ENCODE results near the gene RAC3.

RAC3 gene

DNA sequence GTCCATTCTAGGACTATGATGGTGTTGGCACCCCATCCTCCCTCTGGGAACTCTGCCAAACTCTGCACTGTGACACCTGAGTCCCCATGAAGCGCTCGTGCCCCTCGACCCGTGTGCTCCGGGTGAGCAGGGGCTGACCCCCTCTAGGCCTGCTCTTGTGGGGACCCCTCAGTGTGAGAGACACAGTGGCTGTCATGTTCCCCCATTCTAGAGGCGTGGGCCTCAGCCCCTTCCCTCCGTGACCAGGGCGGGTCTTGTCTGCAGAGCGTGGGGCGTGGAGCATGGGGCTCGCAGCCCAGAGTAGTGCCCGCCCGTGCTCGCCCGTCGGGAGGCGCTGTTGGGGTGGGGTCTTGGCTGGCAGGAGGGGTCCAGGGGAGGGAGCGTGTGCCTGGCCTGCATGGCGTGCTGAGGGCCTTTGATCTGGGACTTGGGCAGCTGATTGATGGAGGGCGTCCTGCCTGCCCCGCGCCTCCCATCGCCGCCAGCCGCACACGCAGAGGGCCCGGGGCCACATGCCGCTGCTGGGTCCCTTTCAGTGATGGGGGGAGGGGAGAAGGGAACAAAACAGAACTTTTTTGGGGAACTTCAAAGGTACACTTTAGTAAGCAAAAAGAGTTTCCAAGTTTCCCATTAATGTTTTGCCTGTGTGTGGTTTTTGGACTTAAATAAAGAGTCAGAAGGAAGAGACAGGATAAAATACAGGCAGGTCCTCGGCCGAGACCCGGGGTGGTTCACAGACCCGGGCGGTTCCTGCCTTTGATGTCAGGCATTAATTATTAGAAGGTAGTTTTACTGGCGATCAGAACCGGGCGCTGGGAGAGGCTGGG is 31.3 kb upstream of the RAC3 start:
- DNase-seq = no peak

DNA sequence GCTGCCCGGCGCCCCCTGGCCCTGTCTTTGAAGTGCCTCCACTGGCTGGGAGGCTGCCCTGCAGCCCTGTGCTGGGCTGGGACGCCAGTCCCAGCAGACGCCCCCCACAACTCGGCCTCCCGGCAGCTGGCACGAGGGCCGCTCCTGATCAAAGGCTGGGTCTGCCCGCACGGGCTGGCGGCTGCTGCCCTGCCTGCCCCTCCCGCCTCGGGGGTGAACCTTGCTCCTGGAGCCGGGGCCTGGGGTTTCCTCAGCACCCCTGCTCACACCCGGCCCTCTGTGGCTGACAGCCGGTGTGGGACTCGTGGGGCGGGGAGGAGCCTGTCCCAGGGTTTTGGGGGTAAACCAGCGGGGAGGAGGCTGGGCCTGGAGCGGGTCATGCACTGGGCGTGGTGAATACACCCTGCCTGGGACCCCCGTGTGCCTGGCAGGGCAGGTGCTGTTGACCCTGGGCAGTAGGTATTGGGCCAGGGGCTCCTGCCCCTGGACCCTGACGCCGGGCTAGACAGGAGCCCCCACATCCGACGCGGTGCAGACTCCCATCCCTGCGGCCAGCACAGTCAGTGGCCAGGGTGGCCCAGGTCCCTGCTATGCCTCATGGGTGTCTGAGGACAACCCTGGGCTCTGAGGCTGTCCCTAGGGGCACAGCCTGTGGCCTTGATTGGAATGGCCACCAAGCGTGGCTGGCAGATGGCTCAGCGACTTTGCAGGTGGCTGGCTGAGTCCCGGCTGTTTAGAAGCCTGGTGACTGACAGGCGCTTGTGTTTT is 30.5 kb upstream of the RAC3 start:
- DNase-seq = no peak

DNA sequence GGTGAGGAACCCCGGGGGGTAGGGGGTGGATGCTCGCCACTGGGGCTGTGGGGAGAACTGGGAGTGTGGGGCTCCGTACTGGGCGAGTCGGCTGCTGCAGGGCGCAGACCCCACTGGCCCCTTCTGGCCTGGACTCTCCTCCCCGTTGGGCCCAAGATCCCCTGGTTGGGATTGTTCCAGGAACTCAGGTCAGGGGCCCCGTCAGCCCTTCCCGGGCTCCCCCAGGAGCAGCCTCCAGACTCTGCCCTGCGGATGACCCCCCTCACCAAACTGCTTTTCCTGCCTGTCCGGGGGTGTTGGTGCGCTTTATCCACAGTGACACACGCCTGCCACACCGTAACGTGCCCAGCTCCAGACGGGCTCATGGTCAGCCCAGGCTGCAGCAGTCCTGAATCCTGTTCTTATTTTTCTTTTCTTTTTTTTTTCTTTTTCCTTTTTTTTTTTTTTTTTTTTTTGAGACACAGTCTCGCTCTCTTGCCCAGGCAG is 29.9 kb upstream of the RAC3 start:
- no peak for DNase-seq

DNA sequence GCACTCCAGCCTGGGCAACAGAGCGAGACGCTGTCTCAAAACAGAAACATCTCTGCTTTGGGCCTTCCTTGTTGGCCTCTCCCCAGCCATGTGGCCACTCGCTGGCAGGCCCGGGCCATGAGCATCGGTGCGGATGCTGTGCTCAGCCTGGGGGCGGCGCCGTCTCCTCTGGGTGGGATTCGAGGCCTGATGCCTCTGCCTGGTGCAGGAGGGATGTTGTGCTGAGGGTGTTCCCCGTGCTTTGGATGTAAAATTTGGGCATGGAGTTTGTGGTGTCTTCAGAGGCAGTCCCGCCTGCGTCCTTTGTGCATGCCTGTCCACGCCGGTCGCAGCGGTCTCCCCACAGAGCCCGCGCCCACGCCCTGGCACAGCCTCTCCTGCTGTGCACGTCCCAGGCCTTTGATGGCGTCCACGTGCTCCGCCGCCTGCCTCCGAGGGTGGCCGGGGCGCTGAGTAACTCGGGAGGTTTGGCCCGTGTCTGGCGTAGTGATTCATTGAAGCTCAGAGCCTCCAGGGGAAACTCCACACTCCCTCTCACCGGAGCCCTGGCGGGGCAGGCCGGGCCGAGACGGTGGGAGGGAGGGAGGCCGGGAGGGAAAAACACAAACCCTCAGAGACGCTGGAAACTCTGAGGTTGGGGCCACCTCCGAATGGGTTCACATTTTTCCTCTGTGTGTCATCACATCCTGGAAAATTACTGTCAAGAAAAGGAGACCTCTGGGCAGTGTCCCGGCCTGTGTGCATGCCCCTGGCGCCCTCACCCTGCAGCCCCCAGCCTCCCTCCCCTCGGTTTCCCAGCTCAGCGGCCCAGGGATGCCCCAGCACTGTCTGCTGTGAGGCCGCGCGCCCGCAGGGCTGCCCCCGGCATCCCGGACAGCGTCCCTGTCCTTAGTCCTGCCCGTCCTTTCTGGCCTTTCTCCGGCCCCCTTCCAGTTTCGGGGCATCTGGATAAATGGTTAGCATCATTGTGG is 27.8 kb upstream of the RAC3 start:
- DNase-seq = no peak

DNA sequence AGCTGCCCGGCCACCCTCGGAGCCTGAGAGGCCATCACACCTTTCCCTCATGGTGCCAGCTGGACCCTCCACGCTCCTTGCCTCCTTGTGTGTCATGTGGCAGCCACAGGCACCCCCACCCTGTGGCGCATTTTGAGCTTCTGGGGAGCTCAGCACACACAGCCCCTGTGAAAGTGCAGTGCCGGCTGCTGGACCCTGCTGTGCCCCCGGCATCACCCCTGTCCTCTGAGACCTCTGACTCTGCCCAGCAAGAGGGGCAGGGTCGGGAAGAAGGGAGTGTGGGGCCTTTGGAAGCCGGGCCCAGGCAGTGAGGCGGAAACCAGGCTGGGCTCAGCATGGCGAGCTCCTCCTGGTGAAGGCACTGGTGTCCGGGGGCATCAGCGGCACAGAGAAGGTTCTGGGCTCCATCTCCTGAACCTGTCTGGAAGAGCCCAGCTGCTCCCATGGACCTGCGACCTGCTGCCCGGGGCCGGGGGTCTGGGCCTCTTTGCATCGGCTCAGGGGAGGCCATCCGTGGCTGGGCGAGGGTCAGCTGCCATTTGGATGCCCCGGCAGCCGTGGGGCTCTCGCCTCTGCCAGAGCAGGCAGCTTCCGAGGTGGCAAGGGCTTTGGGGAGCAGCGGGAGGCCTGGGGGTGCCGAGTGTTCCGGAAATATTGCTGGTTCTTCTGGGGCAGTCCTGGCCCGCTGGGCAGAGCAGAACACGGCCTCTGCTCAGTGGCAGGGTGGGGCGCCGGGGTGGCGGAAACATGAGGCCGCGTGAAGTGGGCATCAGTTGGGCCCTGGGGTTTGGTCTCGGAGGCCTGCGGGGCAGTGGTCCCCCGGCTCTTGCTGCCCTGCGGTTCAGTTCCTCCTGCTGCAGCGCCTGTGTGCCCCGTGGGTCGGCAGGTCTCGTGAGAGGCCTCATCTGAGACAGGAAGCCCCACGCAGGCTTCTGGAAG is 26.7 kb upstream of the RAC3 start:
- DNase-seq = no peak

DNA sequence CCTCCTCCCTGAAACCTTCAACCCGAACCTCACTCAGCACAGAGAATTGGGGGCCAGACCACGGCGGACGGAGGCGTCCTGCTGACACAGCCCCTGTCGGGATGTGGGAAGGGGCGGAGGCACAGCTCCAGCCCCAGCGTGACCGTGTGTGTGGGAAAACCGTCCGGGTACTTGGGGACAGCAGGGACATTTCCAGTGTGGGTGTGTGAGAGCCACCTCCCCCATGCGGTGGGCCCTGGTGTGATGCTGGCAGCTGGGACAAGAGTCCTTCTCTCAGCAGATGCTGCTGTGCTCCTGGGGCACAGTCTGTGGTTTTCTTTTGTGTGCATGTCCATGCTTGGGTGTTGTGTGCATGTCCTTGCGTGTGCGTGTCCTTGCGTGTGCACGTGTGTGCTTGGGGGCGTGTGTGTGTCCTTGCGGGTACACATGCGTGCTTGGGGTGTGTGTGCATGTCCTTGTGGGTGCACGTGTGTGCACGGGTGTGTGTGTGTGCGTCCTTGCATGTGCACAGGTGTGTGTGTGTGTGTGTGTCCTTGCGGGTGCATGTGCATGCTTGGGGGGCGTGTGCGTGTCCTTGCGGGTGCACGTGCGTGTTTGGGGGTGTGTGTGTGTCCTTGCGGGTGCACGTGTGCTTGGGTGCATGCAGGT is 25.7 kb upstream of the RAC3 start:
- no peak for DNase-seq

DNA sequence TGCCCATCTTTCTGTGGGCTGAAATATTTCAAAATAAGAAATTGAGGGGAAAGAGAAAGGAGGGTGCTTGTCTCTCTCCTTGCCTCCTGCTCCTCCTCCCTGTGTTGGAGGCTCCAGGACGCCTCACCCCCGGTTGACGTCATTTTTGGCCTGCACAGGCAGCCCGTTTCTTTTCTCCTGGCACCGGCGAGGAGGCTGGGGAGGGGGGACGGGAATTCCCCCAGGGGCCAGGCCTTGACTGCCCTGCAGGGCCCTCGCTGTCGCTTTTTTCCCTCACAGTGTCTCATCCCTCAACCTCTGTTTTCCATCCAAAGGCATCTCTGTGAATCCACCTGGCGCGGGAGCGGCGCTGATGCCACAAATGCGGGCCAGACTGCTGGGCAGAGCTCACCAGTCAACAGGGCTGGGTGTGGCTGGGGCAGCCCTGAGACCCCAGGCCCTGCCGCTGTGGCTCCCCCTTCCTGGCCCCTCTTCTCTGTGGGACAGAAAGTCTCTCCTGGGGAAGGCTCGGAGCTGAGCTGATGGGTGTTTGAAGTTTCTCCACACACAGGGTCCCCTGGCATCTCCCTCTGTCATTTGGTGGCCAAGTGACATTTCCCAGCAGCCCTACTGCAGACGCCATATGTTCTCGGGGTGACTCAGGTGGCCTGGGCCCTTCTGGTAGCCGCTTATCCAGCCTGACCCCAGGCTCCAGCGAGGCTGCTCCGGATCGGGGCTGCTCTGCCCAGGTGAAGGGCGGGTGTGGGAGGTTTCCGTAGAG is 24.8 kb upstream of the RAC3 start:
- DNase-seq = no peak

DNA sequence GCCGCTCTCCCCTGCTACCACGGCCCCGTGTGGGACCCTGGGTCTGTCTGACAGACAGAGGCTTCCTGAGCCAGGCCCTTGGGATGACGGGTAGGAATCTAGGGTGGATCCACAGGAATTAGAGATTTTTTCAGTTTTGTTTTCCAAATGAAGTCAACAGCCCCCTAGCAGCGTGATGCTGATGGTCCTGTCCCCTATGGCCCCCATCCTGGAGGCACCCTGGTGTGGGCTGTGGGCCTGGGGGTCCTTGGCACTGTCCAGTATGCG is 24.3 kb upstream of the RAC3 start:
- no peak for DNase-seq

DNA sequence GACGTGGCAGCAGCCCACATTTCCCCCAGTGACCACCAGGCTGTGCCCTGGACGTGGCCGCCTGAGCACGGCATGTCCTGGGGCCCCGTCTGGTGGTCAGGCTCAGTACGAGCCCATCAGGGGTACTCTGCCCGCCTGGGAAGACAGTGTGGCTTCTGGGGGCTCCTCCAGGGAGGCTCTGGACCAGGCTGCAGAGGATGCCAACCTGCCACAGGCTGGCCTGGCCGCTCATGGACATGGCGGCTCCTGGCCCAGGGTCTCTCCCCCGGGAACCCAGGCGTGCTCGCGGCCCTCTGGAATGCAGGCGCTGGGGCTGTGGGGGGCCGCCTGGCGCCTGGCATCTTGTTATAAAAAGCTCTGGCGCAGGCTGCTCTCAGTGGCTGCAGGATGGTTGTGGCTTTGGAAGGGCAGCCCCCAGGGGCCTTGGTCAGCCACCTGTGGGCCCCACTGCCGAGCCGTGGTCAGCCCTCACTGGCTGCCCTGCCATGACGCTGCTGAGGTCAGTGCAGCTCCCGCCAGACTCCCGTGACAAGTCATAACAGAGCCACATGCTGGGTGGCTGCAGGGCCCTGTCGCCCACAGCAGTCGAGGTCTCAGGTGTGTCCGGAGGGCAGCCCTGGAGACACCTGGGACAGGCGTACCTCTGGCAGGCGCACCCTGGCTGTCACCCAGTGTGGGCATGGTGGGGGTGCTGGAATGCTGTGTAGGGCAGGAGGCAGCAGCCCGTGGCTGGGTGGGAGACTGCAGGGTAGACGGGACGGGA is 23.8 kb upstream of the RAC3 start:
- DNase-seq = no peak

DNA sequence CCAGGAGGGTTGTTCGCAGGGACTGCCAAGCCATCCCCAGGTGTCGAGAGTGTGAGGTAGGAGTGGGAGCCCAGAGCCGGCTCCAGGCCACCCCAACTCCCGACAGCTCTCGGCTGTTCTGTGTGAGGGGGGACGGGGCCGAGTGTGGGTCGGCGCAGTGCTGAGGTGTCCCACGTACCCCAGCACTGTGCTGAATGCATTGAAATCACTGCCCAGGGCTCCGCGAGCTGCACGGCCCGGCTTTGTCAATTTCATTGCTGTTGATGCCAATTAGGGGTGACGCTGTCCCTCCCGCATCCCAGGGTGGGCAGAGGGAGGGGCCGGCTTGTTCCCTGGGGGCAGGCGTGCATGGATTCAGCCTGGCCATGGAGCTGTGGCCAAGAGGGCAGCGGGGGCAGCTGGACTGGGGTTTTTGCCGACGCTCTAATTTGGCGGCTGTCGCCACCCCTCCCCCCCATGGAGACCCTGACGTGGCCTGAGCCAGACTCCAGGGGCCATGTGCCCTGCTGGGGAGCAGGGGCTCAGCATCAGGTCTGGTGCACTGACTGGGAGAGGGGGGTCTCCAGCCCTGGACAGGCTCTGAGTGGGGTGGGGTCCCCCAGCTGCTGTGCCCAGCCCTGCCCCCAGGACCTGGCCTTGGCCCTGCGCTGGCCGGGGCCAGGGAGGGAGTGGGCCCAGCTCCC is 23.1 kb upstream of the RAC3 start:
- DNase-seq = no peak

DNA sequence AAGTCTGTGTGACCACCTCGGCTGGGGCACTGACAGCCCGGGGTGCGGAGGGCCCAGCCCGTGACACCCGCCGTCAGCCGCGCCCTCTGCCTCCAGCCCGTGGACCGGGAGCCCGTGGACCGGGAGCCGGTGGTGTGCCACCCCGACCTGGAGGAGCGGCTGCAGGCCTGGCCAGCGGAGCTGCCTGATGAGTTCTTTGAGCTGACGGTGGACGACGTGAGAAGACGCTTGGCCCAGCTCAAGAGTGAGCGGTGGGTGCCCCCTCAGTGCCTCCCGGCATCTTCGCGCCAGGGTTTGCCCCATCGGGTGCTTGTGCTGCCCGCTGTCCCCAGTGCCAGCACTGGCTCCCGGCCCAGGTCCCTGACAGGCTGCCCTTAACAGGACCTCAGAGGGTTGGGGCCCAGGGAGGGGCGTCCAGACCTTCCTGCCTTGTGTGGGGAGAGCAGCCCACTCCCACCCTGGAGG is 22.5 kb upstream of the RAC3 start:
- DNase-seq = no peak

DNA sequence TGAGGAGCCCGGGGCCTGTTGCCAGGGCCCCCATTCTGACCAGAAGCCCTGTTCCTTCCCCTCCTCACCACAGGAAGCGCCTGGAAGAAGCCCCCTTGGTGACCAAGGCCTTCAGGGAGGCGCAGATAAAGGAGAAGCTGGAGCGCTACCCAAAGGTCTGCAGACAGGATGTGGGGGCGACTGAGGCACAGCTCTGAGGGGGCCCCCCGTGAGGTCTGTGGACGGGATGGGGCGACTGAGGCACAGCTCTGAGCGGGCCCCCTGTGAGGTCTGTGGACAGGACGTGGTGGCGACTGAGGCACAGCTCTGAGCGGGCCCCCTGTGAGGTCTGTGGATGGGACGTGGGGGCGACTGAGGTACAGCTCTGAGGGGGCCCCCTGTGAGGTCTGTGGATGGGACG is 22.1 kb upstream of the RAC3 start:
- no peak for DNase-seq

DNA sequence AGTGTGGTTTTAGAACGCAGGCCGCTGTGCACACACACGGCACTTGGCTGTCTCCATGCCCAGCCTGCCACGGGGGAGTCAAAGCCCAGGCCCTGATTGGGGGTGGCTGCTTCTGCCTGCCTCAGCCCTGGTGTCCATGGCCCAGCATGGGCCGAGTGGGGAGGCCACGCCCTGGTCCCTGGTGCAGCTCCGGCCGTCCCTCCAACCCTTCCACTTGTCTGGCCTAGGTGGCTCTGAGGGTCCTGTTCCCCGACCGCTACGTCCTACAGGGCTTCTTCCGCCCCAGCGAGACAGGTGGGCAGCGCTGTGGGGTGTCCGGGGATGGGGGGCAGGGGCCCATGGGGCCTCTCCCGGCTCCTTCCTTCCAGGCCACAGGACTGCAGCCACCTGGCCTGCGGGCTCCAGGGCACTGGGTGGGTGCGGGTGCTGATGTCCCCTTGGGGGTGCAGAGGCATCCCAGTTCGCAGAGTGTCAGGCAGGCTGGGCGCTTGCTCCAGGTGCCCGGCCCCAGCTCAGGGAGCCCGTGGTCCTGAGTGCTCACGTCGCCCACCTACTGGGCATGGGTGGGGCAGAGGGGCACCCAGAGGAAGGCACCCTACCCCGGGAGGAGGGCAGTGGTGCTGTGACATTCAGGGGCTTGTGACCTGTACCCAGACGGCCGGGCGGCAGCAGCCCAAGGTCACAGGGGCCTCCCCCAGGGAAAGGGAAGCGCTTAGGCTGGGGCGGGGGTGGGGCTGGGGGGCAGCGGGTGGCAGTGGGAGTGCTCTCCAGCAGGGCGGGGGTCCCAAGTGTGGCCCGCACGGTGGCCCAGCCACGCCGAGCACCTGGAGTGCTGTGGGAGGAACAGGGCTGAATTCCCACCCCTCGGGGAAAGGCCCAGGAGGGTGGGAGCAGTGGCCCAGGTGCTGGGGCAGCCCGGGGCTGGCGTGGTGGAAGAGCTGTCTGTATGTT is 20.6 kb upstream of the RAC3 start:
- no peak for DNase-seq

DNA sequence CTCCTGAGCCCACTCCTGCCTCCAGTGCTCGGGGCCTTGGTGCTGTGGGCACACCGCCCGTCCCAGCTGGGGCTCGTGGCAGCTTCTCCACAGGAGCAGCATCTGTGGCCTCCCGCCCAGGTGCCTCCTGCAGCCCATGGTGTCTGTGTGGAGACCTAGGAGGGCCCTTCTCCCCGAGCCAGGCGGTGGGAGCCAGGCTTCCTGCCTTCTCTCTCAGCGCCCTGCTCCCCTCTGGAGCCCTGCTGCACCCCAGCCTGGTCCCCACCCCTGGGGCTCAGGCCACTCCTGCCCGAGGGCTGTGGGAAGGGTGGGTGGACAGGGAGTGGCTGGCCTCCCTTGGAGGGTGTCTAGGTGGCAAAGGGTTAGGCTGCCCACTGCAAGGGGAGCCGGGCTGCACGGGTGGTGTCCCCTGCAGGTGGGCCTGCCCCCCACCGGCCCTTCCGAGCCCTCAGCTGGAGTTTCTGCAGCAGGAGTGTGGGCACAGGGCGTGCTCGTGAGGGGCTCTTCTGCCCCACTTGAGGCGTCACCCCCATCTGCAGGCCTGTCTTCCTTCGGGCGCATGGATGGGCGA is 19.8 kb upstream of the RAC3 start:
- DNase-seq = no peak

DNA sequence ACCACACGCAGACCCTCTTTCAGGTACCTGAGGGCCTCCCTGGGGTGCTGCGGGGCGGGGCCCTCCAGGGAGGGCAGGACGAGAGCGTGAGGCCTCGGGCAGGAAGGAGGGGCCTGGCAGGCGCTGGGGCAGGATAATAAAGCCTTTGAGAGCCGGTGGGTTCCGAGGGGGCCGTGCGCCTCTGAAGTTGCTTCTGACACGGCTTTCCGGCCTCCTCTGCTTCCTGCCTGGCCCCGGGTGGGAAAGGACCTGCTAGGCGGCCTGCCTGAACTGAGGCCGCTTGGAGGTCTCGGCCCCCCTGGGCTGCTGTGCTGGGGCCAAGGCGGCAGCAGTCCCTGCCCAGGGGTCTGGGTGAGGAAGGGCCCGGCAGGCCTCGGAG is 19.2 kb upstream of the RAC3 start:
- DNase-seq = no peak

DNA sequence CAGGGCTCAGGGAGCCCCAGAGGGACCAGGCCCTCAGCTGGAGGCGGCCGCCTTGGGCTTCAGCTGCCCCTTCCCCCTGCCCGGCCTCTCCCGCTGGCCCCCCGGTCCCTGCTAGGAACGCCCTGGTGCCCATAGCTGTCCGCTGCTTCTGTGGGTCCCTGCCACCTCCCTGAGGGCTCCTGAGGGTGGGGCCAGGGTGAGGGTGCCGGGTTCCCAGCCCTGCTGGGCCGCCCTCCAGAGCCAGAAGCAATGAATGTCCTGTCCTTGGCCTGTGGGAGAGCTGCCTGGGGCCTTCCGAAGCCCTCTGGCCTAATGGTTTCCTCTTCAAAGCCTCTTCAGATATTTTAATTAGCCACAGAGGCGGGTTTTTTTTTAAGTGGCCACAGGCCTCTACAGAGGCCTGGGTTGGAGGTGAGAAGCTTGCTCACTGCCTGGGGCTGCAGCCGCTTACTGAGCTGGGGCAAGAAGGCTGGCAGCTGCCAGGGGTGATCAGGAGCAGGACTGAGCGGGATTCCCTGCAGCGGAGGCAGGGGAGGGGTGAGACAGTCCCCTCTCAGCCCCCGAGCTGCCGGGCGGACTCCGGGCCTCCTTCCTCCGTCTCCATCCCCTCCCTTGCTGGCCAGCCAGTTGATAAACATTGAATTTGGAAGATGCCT is 18.7 kb upstream of the RAC3 start:
- no peak for DNase-seq

DNA sequence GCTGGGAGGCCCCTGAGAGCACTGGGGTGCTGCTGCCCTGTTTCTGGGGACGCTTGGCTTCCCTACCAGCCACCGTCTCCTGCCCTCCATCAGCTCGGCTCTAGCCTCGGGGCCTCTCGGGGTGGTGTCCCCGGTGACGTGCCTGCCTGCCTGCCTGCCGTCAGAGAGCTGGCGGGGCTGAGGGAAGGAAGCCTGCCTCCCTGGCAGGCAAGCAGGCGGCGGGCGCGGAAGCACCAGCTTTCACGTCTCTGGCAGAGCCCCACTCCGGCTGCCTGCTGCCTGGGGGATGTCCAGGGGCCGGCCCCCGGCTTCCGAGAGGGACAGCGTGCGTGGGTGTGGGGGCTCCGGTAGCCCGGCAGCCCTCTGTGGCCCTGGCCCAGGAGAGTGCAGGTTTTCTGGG is 18.1 kb upstream of the RAC3 start:
- no peak for DNase-seq

Measured in NCI-H774 (cell line).